HG03432 (cell line): Measurements from ENCODE around the gene BPIFB1.

Experiments
- ATAC-seq: cut with Tn5 transposase; IDR thresholded peaks from one replicate; pipeline ENCODE4 v1.9.1; 2021; ENCODE audit warnings: mild to moderate bottlenecking, moderate library complexity; ENCODE audit not compliant: unreplicated experiment

Gene BPIFB1

GRCh38 chr20:33272155-33272873, 10.7 kb upstream of the BPIFB1 start:
- ATAC-seq: no peak

GRCh38 chr20:33273117-33273851, 9.7 kb upstream of the BPIFB1 start:
- no peak for ATAC-seq

- no peak for ATAC-seq
Measured at GRCh38 chr20:33275215-33275614, 7.8 kb upstream of the BPIFB1 start.

- ATAC-seq: no peak
Measured at GRCh38 chr20:33275871-33276270, 7.1 kb upstream of the BPIFB1 start.

- no peak for ATAC-seq
Measured at GRCh38 chr20:33276303-33277113, 6.5 kb upstream of the BPIFB1 start.

- no peak for ATAC-seq
Measured at GRCh38 chr20:33277471-33278441, 5.3 kb upstream of the BPIFB1 start.

- ATAC-seq: no peak
Measured at GRCh38 chr20:33278700-33279099, 4.3 kb upstream of the BPIFB1 start.

- no peak for ATAC-seq
Measured at GRCh38 chr20:33279261-33279910, 3.6 kb upstream of the BPIFB1 start.

- ATAC-seq: no peak
Measured at GRCh38 chr20:33280000-33280680, 2.9 kb upstream of the BPIFB1 start.

- no peak for ATAC-seq
Measured at GRCh38 chr20:33280775-33281174, 2.2 kb upstream of the BPIFB1 start.

GRCh38 chr20:33281550-33282146, 1.4 kb upstream of the BPIFB1 start:
- ATAC-seq: no peak

GRCh38 chr20:33282196-33282934, 649 bp upstream of the BPIFB1 start:
- ATAC-seq: no peak

GRCh38 chr20:33284284-33284683, 1.3 kb downstream of the BPIFB1 start:
- ATAC-seq: no peak

GRCh38 chr20:33284937-33285336, 1.9 kb downstream of the BPIFB1 start:
- no peak for ATAC-seq

GRCh38 chr20:33285861-33286495, 3.0 kb downstream of the BPIFB1 start:
- no peak for ATAC-seq

GRCh38 chr20:33287884-33288283, 4.9 kb downstream of the BPIFB1 start:
- no peak for ATAC-seq

- ATAC-seq: no peak
Measured at GRCh38 chr20:33290852-33291251, 7.8 kb downstream of the BPIFB1 start.

- no peak for ATAC-seq
Measured at GRCh38 chr20:33291416-33291815, 8.4 kb downstream of the BPIFB1 start.
